Upper lobe of left lung (tissue), 6 donors: Measurements from ENCODE around the gene NXPE1. TPM values are rescaled to one million over a fixed set of nuclear protein-coding genes. Genes with fewer than 3 reads are reported as not detected.

ENCODE experiments used
- ATAC-seq, 2 donors: fragments of 200-7000 bp; cut with Tn5 transposase; one replicate each; pipeline ENCODE4 v1.9.1; 2022; ENCODE audit warnings: mild to moderate bottlenecking in 2 of 2, moderate library complexity in 2 of 2; ENCODE audit not compliant: low FRiP score in 2 of 2
- DNase-seq, 2 donors: peaks; one replicate each; pipeline ENCODE4 v3.0.0-alpha.2; 2019 to 2020
- H3K27ac ChIP-seq, 4 donors: fragments of 200-600 bp; sonication (generic); one replicate each; pipeline ENCODE4 v1.5.1; 2016 to 2019
- H3K27me3 ChIP-seq, 4 donors: fragments of 200-600 bp; sonication (generic); one replicate each; pipeline ENCODE4 v1.5.1; 2017 to 2019
- H3K36me3 ChIP-seq, 4 donors: fragments of 200-600 bp; sonication (generic); one replicate each; pipeline ENCODE4 v1.5.1; 2016 to 2019
- H3K4me1 ChIP-seq, 4 donors: fragments of 200-600 bp; sonication (generic); one replicate each; pipeline ENCODE4 v1.5.1; 2018 to 2019
- H3K4me3 ChIP-seq, 4 donors: fragments of 200-600 bp; sonication (generic); one replicate each; pipeline ENCODE4 v1.5.1; 2017 to 2019; ENCODE audit warnings: mild to moderate bottlenecking in 2 of 4, moderate library complexity in 1 of 4
- H3K9me3 ChIP-seq, 4 donors: fragments of 200-600 bp; sonication (generic); one replicate each; pipeline ENCODE4 v1.5.1; 2018 to 2019
- CTCF ChIP-seq, 6 experiments: fragments of 450-650 bp in 4 of 6; fragments of 200-600 bp in 2 of 6; sonication (generic) in 2 of 6; IDR thresholded peaks; one replicate each; pipeline ENCODE4 v1.5.1; 2016 to 2019; ENCODE audit warnings: antibody characterized with exemption in 6 of 6
- EP300 ChIP-seq, 4 donors: sonication (generic); formaldehyde crosslinking; IDR thresholded peaks; one replicate each; pipeline ENCODE4 v1.5.1; 2017; ENCODE audit warnings: antibody characterized with exemption in 4 of 4, control low read depth in 2 of 4
- POLR2A ChIP-seq, 4 donors: fragments of 450-650 bp; IDR thresholded peaks; one replicate each; pipeline ENCODE4 v1.5.1; 2016 to 2017; ENCODE audit warnings: antibody characterized with exemption in 4 of 4, mild to moderate bottlenecking in 2 of 4
- POLR2AphosphoS5 ChIP-seq, 2 donors: sonication (generic); formaldehyde crosslinking; IDR thresholded peaks; one replicate each; pipeline ENCODE4 v1.5.1; 2017; ENCODE audit warnings: antibody characterized with exemption in 2 of 2
- WGBS, 2 donors: methylation state at CpG; one replicate each; pipeline ENCODE4 v1.1.5; 2017 to 2018; 5-methylcytosine and 5-hydroxymethylcytosine counted together
- total RNA-seq, 6 donors: library from RNA; depleted of rRNA in 4 of 6; stranded (reverse); fragments of >200 nt in 4 of 6; gene quantifications; one replicate each; pipeline versions ENCODE4 v1.1.0 to v1.2.1, GENCODE V29; 2016 to 2021
- donor health status: DM: no; HTN: no; CAD: no; lungs with moderate emphysema.
- donor health status: DM: no; HTN: yes; CAD: no; lungs with severe emphysema.

Gene NXPE1
- total RNA-seq, 6 donors from 2014 or later, result not detected

- no peaks in the 10 kb centered on the region for H3K4me1 ChIP-seq
- H3K4me3 ChIP-seq, result no peak overlapping the region
- 86 to 100% methylated on average over 1 of the region's 1 CpG for WGBS, 2 donors
- H3K9me3 ChIP-seq, result no peaks in the 10 kb centered on the region
- ATAC-seq (no peak), DNase-seq (no peak)
- H3K27me3 ChIP-seq, result no peaks in the 10 kb centered on the region
- no peaks in the 10 kb centered on the region for H3K36me3 ChIP-seq
- H3K27ac ChIP-seq, result no peak overlapping the region
- TF ChIP-seq CTCF (IDR thresholded peaks at IDR 0.05) (no peak), POLR2AphosphoS5 (IDR thresholded peaks at IDR 0.05) (no peak), EP300 (IDR thresholded peaks at IDR 0.05) (no peak), POLR2A (IDR thresholded peaks at IDR 0.05) (no peak)
Observed at GRCh38 chr11:114598461-114598860, 38.8 kb upstream of the NXPE1 start.

GRCh38 chr11:114596175-114596919 lies 36.7 kb upstream of the NXPE1 start:
- H3K27me3 ChIP-seq, result no peaks in the 10 kb centered on the region
- H3K27ac ChIP-seq, result no peak overlapping the region
- TF ChIP-seq POLR2A (IDR thresholded peaks at IDR 0.05) (no peak), CTCF (IDR thresholded peaks at IDR 0.05) (no peak), POLR2AphosphoS5 (IDR thresholded peaks at IDR 0.05) (no peak), EP300 (IDR thresholded peaks at IDR 0.05) (no peak)
- DNase-seq (no peak), ATAC-seq (no peak)
- 60 to 69% methylated on average over 1 of the region's 1 CpG for WGBS, 2 donors
- no peaks in the 10 kb centered on the region for H3K36me3 ChIP-seq
- no peaks in the 10 kb centered on the region for H3K4me1 ChIP-seq
- no peak overlapping the region for H3K4me3 ChIP-seq
- no peaks in the 10 kb centered on the region for H3K9me3 ChIP-seq

GRCh38 chr11:114595571-114595970 lies 35.9 kb upstream of the NXPE1 start, which contains the start of gene NXPE4:
Gene NXPE4, minus strand, starts transcription at chr11:114595786. Its CDS starts 1,027 bp downstream, at chr11:114594759.
- WGBS, 2 donors, result 73 to 78% methylated on average over 2 of the region's 2 CpGs
- H3K4me1 ChIP-seq, result no peaks in the 10 kb centered on the region
- TF ChIP-seq POLR2AphosphoS5 (IDR thresholded peaks at IDR 0.05), result no peak
- TF ChIP-seq EP300 (IDR thresholded peaks at IDR 0.05), result no peak
- no peak for TF ChIP-seq CTCF (IDR thresholded peaks at IDR 0.05)
- no peak for TF ChIP-seq POLR2A (IDR thresholded peaks at IDR 0.05)
- no peaks in the 10 kb centered on the region for H3K9me3 ChIP-seq
- no peak within 1 kb of the TSS for H3K4me3 ChIP-seq
- no peak within 1 kb of the TSS for H3K27ac ChIP-seq
- H3K36me3 ChIP-seq, result no peaks in the 10 kb centered on the region
- ATAC-seq, result no peak
- no peak for DNase-seq
- no peaks in the 10 kb centered on the region for H3K27me3 ChIP-seq

GRCh38 chr11:114594703-114595102 lies 35.0 kb upstream of the NXPE1 start:
- WGBS, 2 donors, result 70 to 80% methylated on average over 3 of the region's 3 CpGs
- no peak overlapping the region for H3K4me3 ChIP-seq
- no peak for ATAC-seq

More at GRCh38 chr11:114594703-114595102, 35.0 kb upstream of the NXPE1 start:
- Histone ChIP-seq H3K4me1 (no peaks in the 10 kb centered on the region), H3K27me3 (no peaks in the 10 kb centered on the region), H3K36me3 (no peaks in the 10 kb centered on the region), H3K9me3 (no peaks in the 10 kb centered on the region), H3K27ac (no peak overlapping the region)
- no peak for DNase-seq
- TF ChIP-seq POLR2A (IDR thresholded peaks at IDR 0.05) (no peak), CTCF (IDR thresholded peaks at IDR 0.05) (no peak), POLR2AphosphoS5 (IDR thresholded peaks at IDR 0.05) (no peak), EP300 (IDR thresholded peaks at IDR 0.05) (no peak)
